MM.1S (cell line): ENCODE results near the gene SLC25A25.

Source experiments
- DNase-seq: peaks from one replicate; pipeline ENCODE4 v3.0.0-alpha.2; 2015
- H2AFZ ChIP-seq: fragments of 300-600 bp; sonication (generic); 2 replicates; pipeline ENCODE4 v1.6.0; 2016; ENCODE audit warnings: antibody characterized with exemption, low read length
- H3F3A ChIP-seq: fragments of 300-600 bp; sonication (generic); 2 replicates; pipeline ENCODE4 v1.6.1; 2016; ENCODE audit warnings: mild to moderate bottlenecking, antibody characterized with exemption, low read length, moderate library complexity, mixed read lengths; ENCODE audit not compliant: insufficient read depth
- H3K27ac ChIP-seq: fragments of 300-600 bp; sonication (generic); 2 replicates; pipeline ENCODE4 v1.5.1; 2016; ENCODE audit warnings: mild to moderate bottlenecking, low read length
- H3K27me3 ChIP-seq: fragments of 300-600 bp; sonication (generic); replicated peaks from 2 replicates; pipeline ENCODE4 v1.6.0; 2016; ENCODE audit warnings: low read length; ENCODE audit not compliant: insufficient read depth
- H3K36me3 ChIP-seq: fragments of 300-600 bp; sonication (generic); replicated peaks from 2 replicates; pipeline ENCODE4 v1.6.1; 2016; ENCODE audit warnings: mild to moderate bottlenecking, low read length, mixed read lengths; ENCODE audit not compliant: insufficient read depth
- H3K4me1 ChIP-seq: fragments of 300-600 bp; sonication (generic); 2 replicates; pipeline ENCODE4 v1.6.1; 2016; ENCODE audit warnings: low read length, mixed read lengths
- H3K4me2 ChIP-seq: fragments of 300-600 bp; sonication (generic); 2 replicates; pipeline ENCODE4 v1.6.0; 2016; ENCODE audit warnings: low read depth, low read length
- H3K4me3 ChIP-seq: fragments of 300-600 bp; sonication (generic); 2 replicates; pipeline ENCODE4 v1.5.1; 2016; ENCODE audit warnings: low read length, mixed read lengths
- H3K79me2 ChIP-seq: fragments of 300-600 bp; sonication (generic); 2 replicates; pipeline ENCODE4 v1.6.1; 2016; ENCODE audit warnings: mixed run types, low read length, mixed read lengths
- H3K9ac ChIP-seq: fragments of 300-600 bp; sonication (generic); 2 replicates; pipeline ENCODE4 v1.6.1; 2016; ENCODE audit warnings: low read length, mixed read lengths
- H3K9me2 ChIP-seq: fragments of 300-600 bp; sonication (generic); replicated peaks from 2 replicates; pipeline ENCODE4 v1.6.1; 2016; ENCODE audit warnings: mild to moderate bottlenecking, low read length, mixed read lengths; ENCODE audit not compliant: insufficient read depth
- H3K9me3 ChIP-seq: fragments of 300-600 bp; sonication (generic); replicated peaks from 2 replicates; pipeline ENCODE4 v1.6.1; 2016; ENCODE audit warnings: mild to moderate bottlenecking, low read length, mixed read lengths; ENCODE audit not compliant: insufficient read depth
- H4K20me1 ChIP-seq: fragments of 300-600 bp; sonication (generic); 2 replicates; pipeline ENCODE4 v1.6.1; 2016; ENCODE audit warnings: mild to moderate bottlenecking, low read length, moderate library complexity, mixed read lengths; ENCODE audit not compliant: insufficient read depth
- EZH2 ChIP-seq: fragments of 300-600 bp; sonication (generic); optimal IDR thresholded peaks from 2 replicates; pipeline ENCODE3; 2017; ENCODE audit warnings: low read depth, mild to moderate bottlenecking, antibody characterized with exemption, low read length, mixed read lengths
- EZH2phosphoT487 ChIP-seq: fragments of 300-600 bp; sonication (generic); IDR thresholded peaks from 2 replicates; pipeline ENCODE4 v1.6.1; 2018; ENCODE audit warnings: antibody characterized with exemption, low read length
- TF ChIP-seq, protein P1 (sequence below): fragments of 300-600 bp; sonication (generic); IDR thresholded peaks from 2 replicates; pipeline ENCODE4 v1.5.1; 2016; ENCODE audit warnings: antibody characterized with exemption, low read length, mixed read lengths

Gene SLC25A25

DNA sequence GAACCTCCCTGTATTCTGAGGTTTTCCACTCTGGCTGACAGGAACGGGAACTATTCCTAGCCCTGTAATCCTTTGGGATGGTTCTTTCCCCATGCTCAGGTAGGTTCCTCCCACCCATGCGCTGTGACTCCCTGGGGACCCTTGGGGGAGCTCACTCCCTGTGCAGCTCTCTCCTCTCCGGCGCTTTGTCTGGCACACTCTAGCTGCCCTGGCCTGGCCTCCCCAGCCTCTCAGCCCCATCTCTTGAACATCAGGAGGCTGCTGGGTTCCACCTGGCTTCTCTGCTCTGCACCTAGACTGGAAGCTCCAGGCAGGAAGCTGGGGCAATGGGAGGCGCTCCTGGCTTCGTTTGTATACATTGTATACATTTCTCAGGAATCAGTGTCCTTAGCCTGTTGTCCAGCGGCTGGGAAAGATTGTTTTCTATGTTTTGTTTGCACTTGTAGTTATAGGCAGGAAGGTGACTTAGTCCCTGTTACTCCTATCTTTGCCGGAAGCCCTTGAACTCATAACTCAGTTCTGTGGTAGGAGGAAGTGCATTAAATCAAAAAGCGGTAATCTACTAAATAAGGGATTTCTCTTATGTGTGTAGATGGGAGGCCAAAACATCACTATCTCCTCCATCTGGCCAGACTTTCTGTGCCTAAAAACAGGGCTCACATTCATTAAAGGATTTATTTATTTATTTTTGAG is 20.4 kb downstream of the SLC25A25 start:
- Histone ChIP-seq H2AFZ (no peak overlapping the region), H3K36me3 (peaks cover 3% of the 10 kb centered on the region; the same call in 1 of the 2 replicates), H3K27ac (no peak overlapping the region), H3K4me1 (0 out of 2 replicates have a peak, but pooled peaks cover 4% of the 10 kb centered on the region), H3K9ac (no peak overlapping the region), H3F3A (no peaks in the 10 kb centered on the region; the same call in 1 of the 2 replicates), H3K79me2 (peaks cover 99% of the 10 kb centered on the region), H3K4me3 (no peak overlapping the region), H4K20me1 (peaks cover 35% of the 10 kb centered on the region), H3K9me2 (no peaks in the 10 kb centered on the region), H3K4me2 (no peak overlapping the region), H3K27me3 (no peaks in the 10 kb centered on the region), H3K9me3 (no peaks in the 10 kb centered on the region)
- TF ChIP-seq, protein P1, sequence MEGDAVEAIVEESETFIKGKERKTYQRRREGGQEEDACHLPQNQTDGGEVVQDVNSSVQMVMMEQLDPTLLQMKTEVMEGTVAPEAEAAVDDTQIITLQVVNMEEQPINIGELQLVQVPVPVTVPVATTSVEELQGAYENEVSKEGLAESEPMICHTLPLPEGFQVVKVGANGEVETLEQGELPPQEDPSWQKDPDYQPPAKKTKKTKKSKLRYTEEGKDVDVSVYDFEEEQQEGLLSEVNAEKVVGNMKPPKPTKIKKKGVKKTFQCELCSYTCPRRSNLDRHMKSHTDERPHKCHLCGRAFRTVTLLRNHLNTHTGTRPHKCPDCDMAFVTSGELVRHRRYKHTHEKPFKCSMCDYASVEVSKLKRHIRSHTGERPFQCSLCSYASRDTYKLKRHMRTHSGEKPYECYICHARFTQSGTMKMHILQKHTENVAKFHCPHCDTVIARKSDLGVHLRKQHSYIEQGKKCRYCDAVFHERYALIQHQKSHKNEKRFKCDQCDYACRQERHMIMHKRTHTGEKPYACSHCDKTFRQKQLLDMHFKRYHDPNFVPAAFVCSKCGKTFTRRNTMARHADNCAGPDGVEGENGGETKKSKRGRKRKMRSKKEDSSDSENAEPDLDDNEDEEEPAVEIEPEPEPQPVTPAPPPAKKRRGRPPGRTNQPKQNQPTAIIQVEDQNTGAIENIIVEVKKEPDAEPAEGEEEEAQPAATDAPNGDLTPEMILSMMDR, result no peak
- TF ChIP-seq EZH2 (no peak), EZH2phosphoT487 (no peak)
- no peak for DNase-seq

DNA sequence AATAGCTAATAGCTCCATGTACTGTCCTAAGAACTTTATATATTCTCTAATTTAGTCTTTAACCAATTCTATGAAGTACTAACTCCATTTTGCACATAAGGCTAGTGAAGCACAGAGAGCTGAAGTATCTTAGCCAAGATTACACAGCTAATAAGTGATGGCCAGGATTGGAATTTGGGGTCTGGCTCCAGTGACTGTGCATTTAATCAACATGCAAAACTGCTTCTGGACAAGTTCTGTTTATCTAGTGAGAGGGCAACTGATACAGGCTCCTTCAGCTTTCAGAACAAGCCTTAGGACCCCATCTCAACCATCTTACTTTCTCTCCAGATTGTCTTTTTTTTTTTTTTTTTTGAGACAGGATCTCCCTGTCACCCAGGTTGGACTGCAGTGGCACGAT is 21.3 kb downstream of the SLC25A25 start:
- Histone ChIP-seq H3K27ac (no peak overlapping the region), H2AFZ (no peak overlapping the region), H3K27me3 (no peaks in the 10 kb centered on the region), H3K4me2 (no peak overlapping the region), H4K20me1 (peaks cover 38% of the 10 kb centered on the region), H3K9me3 (no peaks in the 10 kb centered on the region), H3K9me2 (no peaks in the 10 kb centered on the region), H3K4me3 (no peak overlapping the region), H3K36me3 (peaks cover 3% of the 10 kb centered on the region; the same call in 1 of the 2 replicates), H3K4me1 (no peaks in the 10 kb centered on the region), H3K79me2 (peaks cover 100% of the 10 kb centered on the region), H3F3A (no peaks in the 10 kb centered on the region; the same call in 1 of the 2 replicates), H3K9ac (no peak overlapping the region)
- TF ChIP-seq EZH2 (no peak), EZH2phosphoT487 (no peak)
- TF ChIP-seq, protein P1, result no peak
- DNase-seq, result no peak

DNA sequence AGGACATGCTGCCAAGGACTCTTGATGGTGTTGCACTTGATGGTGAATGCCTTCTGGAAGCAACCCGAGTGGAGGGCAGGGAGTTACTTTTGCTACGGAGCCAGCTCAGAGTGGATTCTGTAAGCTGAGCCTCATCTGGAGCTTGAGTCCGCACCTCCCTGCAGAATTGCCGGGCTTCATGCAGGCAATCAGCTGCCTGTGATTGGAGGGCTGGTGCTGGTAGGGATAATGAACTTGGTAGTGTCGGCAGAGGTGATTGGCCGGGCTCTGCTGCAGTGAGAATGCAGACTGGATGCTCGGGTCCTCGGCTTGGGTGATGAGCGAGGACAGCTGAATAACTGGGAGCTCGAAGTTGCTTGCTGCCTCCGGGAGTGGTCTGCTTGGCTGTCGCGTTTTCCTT is 23.1 kb downstream of the SLC25A25 start:
- no peak overlapping the region for H2AFZ ChIP-seq
- no peak for DNase-seq
- peaks cover 39% of the 10 kb centered on the region for H4K20me1 ChIP-seq
- H3K36me3 ChIP-seq, result peaks cover 3% of the 10 kb centered on the region; the same call in 1 of the 2 replicates
- no peaks in the 10 kb centered on the region for H3K9me2 ChIP-seq
- H3K4me3 ChIP-seq, result no peak overlapping the region
- no peaks in the 10 kb centered on the region for H3K27me3 ChIP-seq
- H3F3A ChIP-seq, result no peaks in the 10 kb centered on the region
- H3K9me3 ChIP-seq, result no peaks in the 10 kb centered on the region
- peaks cover 100% of the 10 kb centered on the region for H3K79me2 ChIP-seq
- H3K9ac ChIP-seq, result no peak overlapping the region
- H3K4me1 ChIP-seq, result no peaks in the 10 kb centered on the region
- H3K4me2 ChIP-seq, result no peak overlapping the region
- H3K27ac ChIP-seq, result no peak overlapping the region
- no peak for TF ChIP-seq EZH2
- TF ChIP-seq, protein P1, result no peak
- TF ChIP-seq EZH2phosphoT487, result no peak
